GM12872 (cell line): ENCODE measurements around the gene SSR1.

Experiments
- TF ChIP-seq, protein P1 (sequence below): IDR thresholded peaks from 3 replicates; pipeline ENCODE4 v1.5.1; 2011; ENCODE audit warnings: low read depth, mild to moderate bottlenecking, low read length, moderate library complexity; ENCODE audit not compliant: insufficient read depth

The SSR1 gene

DNA sequence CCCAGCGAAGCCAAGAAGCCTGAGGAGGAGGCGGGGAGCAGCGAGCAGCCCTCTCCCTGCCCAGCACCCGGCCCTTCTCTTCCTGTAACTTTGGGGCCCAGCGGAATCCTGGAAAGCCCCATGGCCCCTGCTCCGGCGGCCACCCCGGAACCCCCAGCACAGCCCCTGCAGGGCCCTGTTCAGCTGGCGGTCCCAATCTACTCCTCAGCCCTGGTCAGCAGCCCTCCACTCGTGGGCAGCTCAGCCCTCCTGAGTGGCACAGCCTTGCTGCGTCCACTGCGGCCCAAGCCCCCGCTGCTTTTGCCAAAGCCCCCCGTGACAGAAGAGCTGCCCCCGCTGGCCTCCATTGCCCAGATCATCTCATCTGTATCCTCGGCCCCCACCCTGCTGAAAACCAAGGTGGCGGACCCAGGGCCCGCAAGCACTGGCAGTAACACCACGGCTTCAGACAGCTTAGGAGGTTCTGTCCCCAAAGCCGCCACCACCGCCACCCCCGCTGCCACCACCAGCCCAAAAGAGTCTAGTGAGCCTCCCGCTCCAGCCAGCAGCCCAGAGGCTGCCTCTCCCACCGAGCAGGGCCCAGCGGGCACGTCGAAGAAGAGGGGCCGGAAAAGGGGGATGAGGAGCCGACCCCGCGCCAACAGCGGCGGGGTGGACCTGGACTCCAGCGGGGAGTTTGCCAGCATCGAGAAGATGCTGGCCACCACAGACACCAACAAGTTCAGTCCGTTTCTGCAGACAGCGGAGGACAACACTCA lies 81.9 kb downstream of the SSR1 start:
- TF ChIP-seq, protein P1, sequence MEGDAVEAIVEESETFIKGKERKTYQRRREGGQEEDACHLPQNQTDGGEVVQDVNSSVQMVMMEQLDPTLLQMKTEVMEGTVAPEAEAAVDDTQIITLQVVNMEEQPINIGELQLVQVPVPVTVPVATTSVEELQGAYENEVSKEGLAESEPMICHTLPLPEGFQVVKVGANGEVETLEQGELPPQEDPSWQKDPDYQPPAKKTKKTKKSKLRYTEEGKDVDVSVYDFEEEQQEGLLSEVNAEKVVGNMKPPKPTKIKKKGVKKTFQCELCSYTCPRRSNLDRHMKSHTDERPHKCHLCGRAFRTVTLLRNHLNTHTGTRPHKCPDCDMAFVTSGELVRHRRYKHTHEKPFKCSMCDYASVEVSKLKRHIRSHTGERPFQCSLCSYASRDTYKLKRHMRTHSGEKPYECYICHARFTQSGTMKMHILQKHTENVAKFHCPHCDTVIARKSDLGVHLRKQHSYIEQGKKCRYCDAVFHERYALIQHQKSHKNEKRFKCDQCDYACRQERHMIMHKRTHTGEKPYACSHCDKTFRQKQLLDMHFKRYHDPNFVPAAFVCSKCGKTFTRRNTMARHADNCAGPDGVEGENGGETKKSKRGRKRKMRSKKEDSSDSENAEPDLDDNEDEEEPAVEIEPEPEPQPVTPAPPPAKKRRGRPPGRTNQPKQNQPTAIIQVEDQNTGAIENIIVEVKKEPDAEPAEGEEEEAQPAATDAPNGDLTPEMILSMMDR = no peak

DNA sequence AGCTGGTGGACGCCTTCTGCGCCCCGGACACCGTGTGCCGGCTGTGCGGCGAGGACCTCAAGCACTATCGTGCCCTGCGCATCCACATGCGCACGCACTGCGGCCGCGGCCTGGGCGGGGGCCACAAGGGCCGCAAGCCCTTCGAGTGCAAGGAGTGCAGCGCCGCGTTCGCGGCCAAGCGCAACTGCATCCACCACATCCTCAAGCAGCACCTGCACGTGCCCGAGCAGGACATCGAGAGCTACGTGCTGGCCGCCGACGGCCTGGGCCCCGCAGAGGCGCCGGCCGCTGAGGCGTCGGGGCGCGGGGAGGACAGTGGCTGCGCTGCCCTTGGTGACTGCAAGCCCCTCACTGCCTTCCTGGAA lies 82.7 kb downstream of the SSR1 start:
- TF ChIP-seq, protein P1 = no peak

DNA sequence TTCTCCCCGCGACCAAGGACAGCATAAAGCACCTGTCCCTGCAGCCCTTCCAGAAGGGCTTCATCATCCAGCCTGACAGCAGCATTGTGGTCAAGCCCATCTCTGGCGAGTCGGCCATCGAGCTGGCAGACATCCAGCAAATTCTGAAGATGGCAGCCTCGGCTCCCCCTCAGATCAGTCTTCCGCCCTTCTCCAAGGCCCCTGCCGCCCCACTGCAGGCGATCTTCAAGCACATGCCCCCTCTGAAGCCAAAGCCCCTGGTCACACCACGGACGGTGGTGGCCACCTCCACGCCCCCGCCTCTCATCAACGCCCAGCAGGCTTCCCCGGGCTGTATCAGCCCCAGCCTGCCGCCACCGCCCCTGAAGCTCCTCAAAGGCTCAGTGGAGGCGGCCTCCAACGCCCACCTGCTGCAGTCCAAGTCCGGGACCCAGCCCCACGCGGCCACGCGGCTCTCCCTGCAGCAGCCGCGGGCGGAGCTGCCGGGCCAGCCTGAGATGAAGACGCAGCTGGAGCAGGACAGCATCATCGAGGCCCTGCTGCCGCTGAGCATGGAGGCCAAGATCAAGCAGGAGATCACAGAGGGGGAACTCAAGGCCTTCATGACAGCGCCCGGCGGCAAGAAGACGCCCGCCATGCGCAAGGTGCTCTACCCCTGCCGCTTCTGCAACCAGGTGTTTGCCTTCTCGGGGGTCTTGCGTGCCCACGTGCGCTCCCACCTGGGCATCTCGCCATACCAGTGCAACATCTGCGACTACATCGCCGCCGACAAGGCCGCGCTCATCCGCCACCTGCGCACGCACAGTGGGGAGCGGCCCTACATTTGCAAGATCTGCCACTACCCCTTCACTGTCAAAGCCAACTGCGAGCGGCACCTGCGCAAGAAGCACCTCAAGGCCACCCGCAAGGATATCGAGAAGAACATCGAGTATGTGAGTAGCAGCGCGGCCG lies 83.3 kb downstream of the SSR1 start:
- TF ChIP-seq, protein P1 = no peak

DNA sequence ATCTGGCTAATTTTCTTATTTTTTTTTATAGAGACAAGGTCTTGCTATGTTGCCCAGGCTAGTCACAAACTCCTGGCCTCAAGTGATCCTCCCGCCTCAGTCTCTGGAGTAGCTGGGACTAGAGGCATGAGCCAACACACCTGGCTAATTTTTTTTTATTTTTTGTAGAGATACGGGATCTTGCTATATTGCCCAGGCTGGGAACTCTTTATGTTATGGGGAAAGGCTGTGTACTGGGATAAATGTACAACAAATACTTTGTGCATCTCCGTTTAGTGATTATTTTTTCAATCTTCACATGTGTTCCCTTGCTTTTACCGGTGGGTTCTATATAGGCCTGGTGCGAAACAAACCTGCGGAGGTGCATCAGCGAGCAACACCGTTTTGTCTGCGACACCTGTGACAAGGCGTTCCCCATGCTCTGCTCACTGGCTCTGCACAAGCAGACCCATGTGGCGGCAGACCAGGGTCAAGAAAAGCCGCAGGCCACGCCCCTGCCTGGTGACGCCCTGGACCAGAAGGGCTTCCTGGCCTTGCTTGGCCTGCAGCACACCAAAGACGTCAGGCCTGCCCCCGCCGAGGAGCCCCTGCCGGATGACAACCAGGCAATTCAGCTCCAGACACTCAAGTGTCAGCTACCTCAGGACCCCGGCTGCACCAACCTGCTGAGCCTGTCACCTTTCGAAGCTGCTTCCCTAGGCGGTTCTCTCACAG lies 84.2 kb downstream of the SSR1 start:
- TF ChIP-seq, protein P1 = no peak

GRCh38 chr6:7224731-7225130 lies 88.3 kb downstream of the SSR1 start:
- TF ChIP-seq, protein P1 = no peak

DNA sequence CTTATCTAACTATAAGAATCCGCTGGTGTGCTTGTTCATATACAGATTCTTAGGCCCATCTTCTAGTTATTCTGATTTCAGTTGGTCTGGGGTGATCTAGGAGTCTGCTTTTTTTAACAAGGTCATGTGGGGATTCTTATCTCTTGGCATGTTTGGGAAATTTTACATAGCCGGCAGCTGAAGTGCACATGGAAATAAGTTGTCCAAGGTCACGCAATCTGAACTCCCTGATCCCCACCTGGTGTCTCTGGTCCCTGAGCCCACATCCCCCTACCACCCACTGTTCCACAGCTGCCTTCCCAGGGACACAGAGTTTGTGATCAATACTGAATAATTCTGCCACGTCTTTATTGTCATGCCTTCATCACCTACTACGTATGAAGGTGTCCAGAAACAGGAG lies 90.8 kb downstream of the SSR1 start:
- TF ChIP-seq, protein P1 = no peak

- TF ChIP-seq, protein P1 = no peak
Observed at GRCh38 chr6:7219310-7219709, 93.7 kb downstream of the SSR1 start.
